GM18520 (cell line): ENCODE measurements around the gene GNAT1.
"Not testable (repeated sequence)": the region's sequence is repeated elsewhere in the genome, so short reads cannot be mapped to it uniquely, and the experiment has no call there.

Experiments used
- ATAC-seq: cut with Tn5 transposase; IDR thresholded peaks from one replicate; pipeline ENCODE4 v1.9.1; 2021; ENCODE audit not compliant: unreplicated experiment

Gene GNAT1

DNA sequence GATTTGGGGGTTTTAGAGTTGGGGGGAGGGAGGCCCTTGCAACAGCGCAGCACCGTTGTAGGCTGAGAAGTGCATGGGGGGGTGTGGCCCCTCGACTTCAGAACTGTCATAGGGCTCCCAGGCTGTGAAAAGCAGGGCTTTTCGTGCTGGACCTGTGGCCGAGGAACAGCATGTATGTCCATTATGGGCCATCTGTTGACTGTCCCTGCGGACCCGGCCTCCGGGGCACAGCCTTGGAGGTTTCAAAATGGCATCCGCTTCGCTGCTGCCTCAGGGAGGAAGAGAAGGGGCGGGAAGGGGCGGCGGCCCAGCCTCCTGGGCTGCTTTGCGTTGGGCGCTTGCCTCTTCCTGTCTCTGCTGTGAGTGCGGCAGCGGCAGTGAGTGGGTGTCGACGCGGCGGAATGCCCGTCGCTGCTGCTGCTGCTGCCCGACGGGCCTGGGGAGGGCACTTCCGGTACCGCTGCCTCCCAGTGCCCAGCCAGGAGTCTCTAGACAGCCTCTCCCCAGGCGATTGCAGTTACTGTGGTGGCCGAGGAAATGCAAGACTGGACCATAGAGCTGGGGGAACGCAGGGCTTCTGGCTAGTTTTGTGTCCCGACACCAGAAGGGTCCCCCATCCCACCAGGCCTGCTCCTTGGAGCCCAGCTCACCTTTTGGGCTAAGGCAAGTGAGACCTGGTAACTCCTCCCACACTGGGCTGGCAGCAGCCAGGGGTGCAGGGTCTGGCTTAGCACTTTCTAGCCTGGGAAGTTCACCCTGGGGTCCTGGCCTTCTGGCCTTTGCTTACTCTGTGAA, 46.5 kb downstream of the GNAT1 start:
- peak; percentile 28 for ATAC-seq

DNA sequence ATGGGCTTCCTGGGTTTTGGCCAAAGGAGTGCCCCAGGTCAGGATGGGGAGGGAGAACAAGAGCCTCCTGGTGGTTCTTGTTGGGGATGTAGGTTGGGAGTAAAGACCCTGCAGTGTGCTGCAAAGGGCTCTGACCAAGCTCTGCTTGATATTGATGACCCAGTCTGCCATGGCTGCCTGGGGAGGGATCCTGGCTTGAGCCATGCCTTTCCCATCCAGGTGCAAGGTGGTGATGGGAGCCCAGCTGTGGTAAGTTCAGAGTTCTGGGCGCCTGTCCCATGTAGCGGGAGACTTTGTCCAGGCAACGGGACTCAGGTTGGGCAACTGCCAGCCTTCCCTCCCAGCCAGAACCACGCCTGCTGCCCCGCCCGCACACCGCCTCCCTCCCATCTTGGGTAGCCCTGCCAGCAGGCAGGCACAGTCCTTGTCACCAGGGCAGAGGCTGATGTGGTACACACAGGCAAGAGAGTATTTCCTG, 47.2 kb downstream of the GNAT1 start:
- ATAC-seq, result no peak

DNA sequence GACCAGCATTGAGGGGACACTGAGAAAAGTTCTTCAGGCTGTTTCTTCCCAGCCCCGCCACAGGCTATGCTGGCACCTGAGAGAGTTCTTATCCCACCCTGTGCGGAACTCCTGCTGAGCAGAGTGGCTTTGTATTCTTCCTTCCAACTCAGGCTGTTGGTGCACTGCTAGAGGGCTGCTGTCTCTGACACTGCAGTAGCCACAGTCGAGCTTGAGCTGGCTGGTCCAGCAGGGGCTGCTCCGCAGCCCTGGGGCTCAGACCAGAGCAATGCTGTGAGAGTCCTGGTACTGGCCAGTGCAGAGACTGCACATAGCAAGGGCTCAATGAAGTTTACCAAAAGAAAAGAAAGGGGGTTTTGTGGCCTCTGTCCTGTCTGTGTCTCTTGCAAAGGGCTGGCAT, 48.2 kb downstream of the GNAT1 start:
- no peak for ATAC-seq

DNA sequence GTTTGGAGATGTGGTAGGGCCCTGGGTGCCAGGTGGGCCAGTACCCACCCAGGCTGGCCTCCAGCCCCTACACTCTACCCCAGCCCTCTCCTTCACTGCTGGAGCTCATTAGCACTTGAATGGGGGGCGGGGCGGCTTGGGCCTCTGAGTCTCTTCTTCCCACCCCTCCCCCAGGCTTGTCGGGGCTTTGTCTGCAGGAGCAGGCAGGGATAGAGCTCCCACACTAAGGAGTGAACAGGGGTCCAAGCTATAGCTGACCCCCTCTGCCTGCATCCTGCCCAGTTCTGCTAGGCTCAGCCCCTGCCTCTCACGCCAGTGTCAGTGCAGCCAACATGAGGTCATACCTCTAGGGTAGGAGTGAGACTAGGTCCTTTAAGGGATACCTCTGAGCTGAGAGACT, 49.8 kb downstream of the GNAT1 start:
- ATAC-seq, result no peak

DNA sequence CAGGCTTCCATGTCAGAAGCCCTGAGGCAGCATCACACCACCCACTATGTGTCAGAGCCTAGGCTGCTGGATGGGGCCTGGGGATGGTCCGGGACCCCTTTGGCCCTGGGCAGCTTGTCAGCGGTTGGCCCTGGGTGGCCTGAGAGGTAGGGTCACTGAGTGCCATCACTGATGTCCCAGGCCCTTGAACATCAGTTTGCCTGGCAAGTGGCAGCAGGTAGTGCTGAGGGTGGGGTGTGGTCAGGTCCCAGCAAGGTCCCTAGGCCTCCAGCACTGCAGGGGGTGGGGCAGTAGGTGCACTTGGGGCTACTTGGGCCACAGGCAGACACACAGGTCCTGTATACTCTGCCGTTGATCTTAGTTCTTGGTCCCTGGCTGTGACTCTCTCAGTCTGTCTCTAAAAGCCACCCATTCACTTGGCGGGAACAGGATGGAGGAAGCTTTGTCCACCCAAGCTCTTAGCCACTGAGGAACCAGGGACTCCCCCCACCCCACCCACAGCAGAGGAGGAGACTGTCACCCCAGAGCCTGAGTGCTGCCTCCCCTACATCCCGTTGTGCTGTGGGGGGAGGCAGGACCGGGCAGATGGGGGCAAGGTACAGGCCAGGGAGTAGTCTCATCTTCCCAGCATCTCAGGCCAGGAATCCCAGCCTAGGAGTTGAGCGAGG, 50.4 kb downstream of the GNAT1 start:
- no peak for ATAC-seq

DNA sequence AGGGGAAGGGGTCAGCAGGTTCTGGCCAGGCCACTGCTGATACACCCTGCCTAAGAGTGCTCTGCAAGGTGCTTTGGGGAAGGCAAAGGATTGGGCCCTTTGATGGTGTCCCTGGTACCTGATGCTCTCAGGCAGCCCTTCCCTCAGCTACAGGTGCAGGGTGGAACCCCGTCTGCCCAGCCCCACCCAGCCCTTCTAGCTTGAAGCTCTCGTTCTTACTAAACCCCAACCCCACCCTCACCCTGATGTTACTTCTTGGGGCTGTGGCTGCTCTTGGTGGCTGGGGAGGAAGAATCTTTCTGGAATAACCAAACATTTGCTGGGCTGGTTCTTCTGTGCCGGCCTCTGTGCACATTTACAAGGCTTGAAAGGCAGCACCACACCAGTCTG, 51.0 kb downstream of the GNAT1 start:
- ATAC-seq, result no peak

DNA sequence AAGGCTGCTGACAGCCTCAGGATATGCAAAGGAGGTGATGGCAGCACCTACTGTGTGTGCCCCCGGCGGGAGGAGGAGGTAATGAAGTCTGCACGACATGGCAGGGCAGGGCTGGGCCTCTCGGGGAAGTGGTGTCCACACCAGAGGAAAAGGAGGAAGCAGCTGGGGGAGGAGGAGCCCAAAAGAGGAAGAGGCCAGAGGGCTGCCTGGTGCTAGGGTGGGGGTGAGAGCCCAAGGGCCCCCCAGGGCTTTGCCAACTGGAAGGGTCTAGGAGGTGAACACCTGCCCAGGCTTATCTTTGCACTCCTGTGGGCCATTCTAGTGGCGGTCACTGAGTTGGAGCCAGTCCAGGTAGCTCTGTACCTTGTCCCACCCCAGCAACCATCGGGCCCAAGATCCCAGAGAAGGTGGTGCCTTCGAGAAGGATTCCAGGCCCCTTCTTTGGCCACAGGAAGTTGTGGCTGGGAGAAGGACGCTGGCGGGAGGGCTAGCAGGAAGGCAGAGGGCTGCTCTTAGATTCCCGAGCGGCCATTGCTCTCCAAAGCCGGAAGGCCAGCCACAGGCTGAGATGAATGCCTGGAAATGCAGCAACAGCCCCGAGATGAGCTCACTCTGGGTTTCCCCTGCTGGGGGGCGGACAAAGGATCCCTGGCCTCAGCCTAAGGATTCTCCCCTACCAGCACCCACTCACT, 51.6 kb downstream of the GNAT1 start:
- no peak for ATAC-seq

DNA sequence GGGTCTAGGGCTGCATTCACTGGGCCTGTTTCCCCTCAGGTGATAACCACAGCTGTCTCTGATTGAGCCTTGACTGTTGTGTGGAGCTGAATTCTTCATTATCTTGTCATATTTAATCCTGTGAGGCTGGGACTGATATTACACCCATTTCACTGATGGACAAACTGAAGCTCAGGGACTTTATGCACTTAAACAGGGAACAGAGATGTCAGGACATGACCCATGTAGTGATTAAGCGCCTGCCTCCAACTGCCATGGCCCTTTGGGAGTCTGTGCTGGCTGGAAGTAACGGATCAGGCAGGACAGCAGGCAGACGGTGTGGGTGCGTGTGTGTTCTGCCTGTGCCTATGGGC, 52.1 kb downstream of the GNAT1 start:
- ATAC-seq, result no peak

DNA sequence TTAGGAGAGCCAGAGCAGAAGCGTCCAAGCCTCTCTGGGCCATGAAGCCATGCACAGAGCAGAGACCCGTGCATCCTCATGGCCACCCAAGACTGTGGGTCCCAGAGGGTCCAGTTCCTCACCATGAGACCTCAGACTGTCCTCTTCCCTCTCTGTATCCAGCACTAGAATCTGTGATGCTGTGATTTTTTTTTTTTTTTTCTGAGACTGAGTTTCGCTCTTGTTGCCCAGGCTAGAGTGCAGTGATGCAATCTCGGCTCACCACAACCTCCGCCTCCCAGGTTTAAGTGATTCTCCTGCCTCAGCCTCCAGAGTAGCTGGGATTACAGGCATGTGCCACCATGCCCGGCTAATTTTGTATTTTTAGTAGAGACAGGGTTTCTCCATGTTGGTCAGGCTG, 53.4 kb downstream of the GNAT1 start:
- not testable (repeated sequence) for ATAC-seq

DNA sequence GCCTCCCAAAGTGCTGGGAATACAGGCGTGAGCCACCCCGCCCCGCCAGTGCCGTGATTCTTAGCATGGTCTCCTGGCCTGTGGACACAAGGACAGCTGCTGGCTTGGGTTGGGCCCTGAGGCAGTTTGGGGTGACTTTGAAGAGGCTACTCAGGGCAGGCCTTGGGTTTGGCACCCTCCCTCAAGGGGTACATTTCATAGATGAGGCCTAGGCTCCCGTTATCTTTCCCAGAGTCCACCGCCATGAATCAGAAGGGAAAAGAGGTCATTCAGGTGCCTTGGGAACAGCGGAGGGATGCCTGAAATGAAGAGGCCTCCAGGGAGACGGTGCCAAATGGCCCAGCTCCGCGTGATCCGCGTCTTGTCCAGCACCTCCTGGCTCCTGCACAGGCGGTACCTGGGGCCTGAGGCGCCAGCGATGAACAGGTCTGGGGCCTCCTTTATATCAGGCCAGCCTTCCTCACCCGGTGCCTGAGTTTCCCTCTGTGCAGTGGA, 53.9 kb downstream of the GNAT1 start:
- no peak for ATAC-seq

DNA sequence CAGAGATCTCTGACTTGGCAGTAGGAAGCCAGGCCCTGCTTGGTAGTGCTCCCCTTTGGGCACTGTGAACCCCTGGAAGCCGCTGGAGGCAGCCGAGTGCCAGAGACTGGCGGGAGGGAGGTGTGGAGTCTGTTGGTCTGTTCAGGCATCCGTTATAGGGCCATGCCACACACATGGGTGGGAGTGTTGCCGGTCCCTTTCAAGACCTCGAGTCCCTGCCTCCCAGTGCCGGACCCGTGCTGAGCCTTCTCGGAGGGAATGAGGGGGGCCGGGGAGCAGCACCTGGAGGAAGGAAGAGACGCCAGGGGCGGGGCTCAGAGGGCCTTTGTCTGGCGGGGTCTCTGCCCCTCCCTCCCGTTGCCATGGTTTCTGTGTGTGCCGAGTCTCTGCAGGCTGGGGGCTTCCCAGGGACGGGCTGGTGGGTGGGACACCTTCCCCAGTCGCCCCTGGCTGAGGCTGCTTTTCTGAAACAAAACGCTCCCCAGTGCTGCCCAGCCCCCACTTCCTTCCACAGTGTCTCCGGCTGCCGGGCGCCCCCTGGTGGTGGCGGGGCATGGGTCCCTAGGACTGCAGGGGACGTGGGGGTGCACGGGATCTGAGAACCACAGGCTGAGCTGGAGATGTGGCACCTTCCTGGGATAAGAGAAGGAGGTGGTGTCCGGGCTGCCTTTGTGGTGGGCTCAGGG, 54.6 kb downstream of the GNAT1 start:
- ATAC-seq, result peak; percentile 42

DNA sequence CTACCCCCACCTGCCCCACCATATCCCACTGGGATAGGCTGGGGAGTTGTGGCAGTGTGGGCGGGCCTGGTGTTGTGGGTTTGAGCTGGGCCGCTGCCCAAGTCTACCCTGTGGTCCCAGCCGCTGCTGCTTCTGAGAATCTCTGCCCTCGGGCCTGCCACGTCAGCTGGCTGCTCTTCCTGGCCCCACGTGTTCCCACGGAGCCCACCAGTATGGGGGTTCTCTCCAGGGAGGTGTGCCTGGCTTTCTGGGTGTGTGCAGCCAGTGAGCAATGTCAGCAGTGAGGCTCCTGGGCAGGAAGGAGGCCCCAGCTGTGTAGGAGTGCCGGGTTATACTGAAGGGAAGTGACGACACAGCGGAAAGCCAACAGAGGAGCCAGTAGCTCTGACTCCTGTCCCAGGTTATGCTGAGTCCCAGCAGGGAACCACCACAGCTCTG, 55.1 kb downstream of the GNAT1 start:
- peak; percentile 16 for ATAC-seq
